Transverse colon (tissue), 4 donors: ENCODE results near the gene CFAP97. TPM values are rescaled to one million over a fixed set of nuclear protein-coding genes. Genes with fewer than 3 reads are reported as not detected.
A peak's percentile ranks its signal among the peaks of the same experiment; 100 is the strongest.

Experiments used
- DNase-seq: peaks from one replicate; pipeline ENCODE4 v3.0.0-alpha.2; 2019
- H3K27ac ChIP-seq, 4 donors: fragments of 200-600 bp; sonication (generic); 2 replicates each; pipeline ENCODE4 v1.5.1; 2016 to 2018; ENCODE audit warnings: inconsistent platforms in 4 of 4
- H3K27me3 ChIP-seq: fragments of 200-600 bp; sonication (generic); 2 replicates; pipeline ENCODE4 v1.5.1; 2017; ENCODE audit warnings: inconsistent platforms
- H3K36me3 ChIP-seq, 4 donors: fragments of 200-600 bp; sonication (generic); 2 replicates each; pipeline ENCODE4 v1.5.1; 2017 to 2019; ENCODE audit warnings: inconsistent platforms in 4 of 4
- H3K4me1 ChIP-seq, 4 donors: fragments of 200-600 bp; sonication (generic); 2 replicates each; pipeline ENCODE4 v1.5.1; 2017 to 2020; ENCODE audit warnings: inconsistent platforms in 4 of 4
- H3K4me3 ChIP-seq, 4 donors: fragments of 200-600 bp; sonication (generic); 1 replicate in 1 of 4; 2 replicates in 3 of 4; pipeline versions ENCODE4 v1.5.1 to v1.6.1; 2017 to 2019; ENCODE audit warnings: inconsistent platforms in 4 of 4
- H3K9me3 ChIP-seq, 2 donors: fragments of 200-600 bp; sonication (generic); 2 replicates each; pipeline ENCODE4 v1.5.1; 2017 to 2019; ENCODE audit warnings: inconsistent platforms in 2 of 2
- EP300 ChIP-seq: sonication (generic); formaldehyde crosslinking; IDR thresholded peaks from one replicate; pipeline ENCODE4 v1.6.1; 2017; ENCODE audit warnings: antibody characterized with exemption, low read depth
- POLR2A ChIP-seq: fragments of 450-650 bp; IDR thresholded peaks from one replicate; pipeline ENCODE4 v1.6.1; 2016; ENCODE audit warnings: antibody characterized with exemption, mild to moderate bottlenecking, moderate library complexity
- POLR2AphosphoS5 ChIP-seq, 3 donors: sonication (generic); formaldehyde crosslinking; IDR thresholded peaks; one replicate each; pipeline ENCODE4 v1.6.1; 2016; ENCODE audit warnings: antibody characterized with exemption in 3 of 3
- WGBS, 2 donors: methylation state at CpG; one replicate each; pipeline ENCODE4 v1.1.5; 2018; ENCODE audit warnings: low coverage in 1 of 2; 5-methylcytosine and 5-hydroxymethylcytosine counted together
- in situ Hi-C, 4 donors: fragments of 200-750 bp; cut with MboI; loops; one replicate each; pipeline versions ENCODE4 v1.15.0 to v1.15.1; 2017; ENCODE audit warnings: low sequenced_read_pairs in 3 of 4, low pct_ligation_motif_present in 1 of 4, low pct_unique_long_range_greater_than_20kb in 1 of 4
- intact Hi-C: fragments of 100-400 bp; cut with DNase I; formaldehyde crosslinking; loops from one replicate; pipeline ENCODE4 v1.15.1; 2023; ENCODE audit warnings: low total_unique reads
- total RNA-seq, 4 donors: library from RNA; depleted of rRNA; stranded (reverse); fragments of >200 nt; gene quantifications; one replicate each; pipeline ENCODE4 v1.1.0, GENCODE V29; 2016
- TF ChIP-seq, protein P1 (sequence below), 5 experiments: fragments of 200-600 bp in 3 of 5; fragments of 450-650 bp in 2 of 5; sonication (generic) in 3 of 5; IDR thresholded peaks; 1 replicate in 2 of 5; 2 replicates in 3 of 5; pipeline ENCODE4 v1.5.1; 2016 to 2017; ENCODE audit warnings: antibody characterized with exemption in 5 of 5, inconsistent platforms in 3 of 5, mild to moderate bottlenecking in 2 of 5, moderate library complexity in 1 of 5

CFAP97 gene
- total RNA-seq, 4 donors from 2014 or later = 4.6 to 17.1 (median 9.3) TPM

DNA sequence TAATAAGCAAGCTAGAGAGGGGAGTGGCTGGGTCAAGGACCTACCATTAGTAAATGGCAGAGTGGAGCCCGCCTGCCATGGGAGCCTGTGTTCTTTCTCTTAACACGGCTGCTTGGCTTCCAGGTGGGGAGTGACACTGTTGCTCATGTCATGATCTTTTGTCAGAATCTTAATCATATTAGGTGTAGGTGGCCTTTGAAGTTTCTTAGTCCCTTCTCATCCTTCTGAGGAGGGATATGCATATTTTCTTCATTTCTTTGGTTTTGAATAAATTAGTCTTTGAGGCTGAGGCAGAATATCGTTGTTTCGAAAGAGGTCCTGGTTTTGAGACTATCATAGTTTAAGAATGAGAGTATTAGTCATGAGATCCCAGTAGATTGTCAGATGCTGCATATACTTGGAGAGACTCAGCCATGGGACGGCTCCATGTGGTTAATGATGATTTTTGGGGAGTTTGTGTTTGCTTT lies 34.4 kb upstream of the CFAP97 start:
- Histone ChIP-seq H3K27me3 (no peaks in the 10 kb centered on the region), H3K4me3 (no peak overlapping the region), H3K27ac (no peak overlapping the region), H3K4me1 (peaks cover 6 to 22% (median 14%) of the 10 kb centered on the region in 4 donors), H3K36me3 (no peaks in the 10 kb centered on the region), H3K9me3 (peaks cover 0 to 3% of the 10 kb centered on the region in 2 donors)
- in situ Hi-C loops = no loop called here
- intact Hi-C loops = loop anchor here (10.0 kb wide), 1 partner anchor 973 kb away; no protein-coding TSS in a partner anchor
- no peak for DNase-seq
- TF ChIP-seq EP300 (no peak), POLR2A (no peak), POLR2AphosphoS5 (IDR thresholded peaks at IDR 0.05) (no peak)
- TF ChIP-seq, protein P1, sequence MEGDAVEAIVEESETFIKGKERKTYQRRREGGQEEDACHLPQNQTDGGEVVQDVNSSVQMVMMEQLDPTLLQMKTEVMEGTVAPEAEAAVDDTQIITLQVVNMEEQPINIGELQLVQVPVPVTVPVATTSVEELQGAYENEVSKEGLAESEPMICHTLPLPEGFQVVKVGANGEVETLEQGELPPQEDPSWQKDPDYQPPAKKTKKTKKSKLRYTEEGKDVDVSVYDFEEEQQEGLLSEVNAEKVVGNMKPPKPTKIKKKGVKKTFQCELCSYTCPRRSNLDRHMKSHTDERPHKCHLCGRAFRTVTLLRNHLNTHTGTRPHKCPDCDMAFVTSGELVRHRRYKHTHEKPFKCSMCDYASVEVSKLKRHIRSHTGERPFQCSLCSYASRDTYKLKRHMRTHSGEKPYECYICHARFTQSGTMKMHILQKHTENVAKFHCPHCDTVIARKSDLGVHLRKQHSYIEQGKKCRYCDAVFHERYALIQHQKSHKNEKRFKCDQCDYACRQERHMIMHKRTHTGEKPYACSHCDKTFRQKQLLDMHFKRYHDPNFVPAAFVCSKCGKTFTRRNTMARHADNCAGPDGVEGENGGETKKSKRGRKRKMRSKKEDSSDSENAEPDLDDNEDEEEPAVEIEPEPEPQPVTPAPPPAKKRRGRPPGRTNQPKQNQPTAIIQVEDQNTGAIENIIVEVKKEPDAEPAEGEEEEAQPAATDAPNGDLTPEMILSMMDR (IDR thresholded peaks at IDR 0.05) = no peak
- 82 to 85% methylated on average over 5 of the region's 5 CpGs for WGBS, 2 donors

DNA sequence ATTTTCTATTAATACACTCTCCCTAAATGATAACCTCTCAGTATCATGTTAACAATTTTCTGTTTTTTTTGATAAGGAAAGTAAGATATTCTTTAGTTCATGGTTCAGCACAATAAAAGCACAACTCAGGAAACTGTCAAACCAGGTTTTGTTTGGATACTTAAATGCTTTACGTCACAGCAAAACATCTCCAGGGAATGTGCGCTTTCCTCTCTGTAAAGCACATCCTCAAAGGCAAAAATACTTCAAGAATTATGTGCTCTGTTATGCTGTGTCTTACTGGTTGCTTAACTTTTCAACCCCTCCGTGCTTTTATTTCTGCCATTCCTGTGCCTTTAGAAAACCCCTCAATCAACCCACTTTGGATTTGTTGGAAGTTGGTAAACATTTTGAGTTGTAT lies 33.4 kb upstream of the CFAP97 start:
- Histone ChIP-seq H3K27me3 (no peaks in the 10 kb centered on the region), H3K9me3 (peaks cover 0 to 3% of the 10 kb centered on the region in 2 donors), H3K36me3 (no peaks in the 10 kb centered on the region), H3K4me1 (peaks cover 6 to 28% (median 20%) of the 10 kb centered on the region in 4 donors), H3K4me3 (no peak overlapping the region), H3K27ac (peak overlapping the region in 1 of 4 donors; percentile 1)
- WGBS, 2 donors = 67% methylated on average over 3 of the region's 3 CpGs
- DNase-seq = no peak
- TF ChIP-seq EP300 = no peak
- TF ChIP-seq POLR2A = no peak
- TF ChIP-seq POLR2AphosphoS5 (IDR thresholded peaks at IDR 0.05) = no peak
- TF ChIP-seq, protein P1 (IDR thresholded peaks at IDR 0.05) = no peak
- in situ Hi-C loops = no loop called here
- intact Hi-C loops = loop anchor here (10.0 kb wide), 1 partner anchor 972 kb away; no protein-coding TSS in a partner anchor

DNA sequence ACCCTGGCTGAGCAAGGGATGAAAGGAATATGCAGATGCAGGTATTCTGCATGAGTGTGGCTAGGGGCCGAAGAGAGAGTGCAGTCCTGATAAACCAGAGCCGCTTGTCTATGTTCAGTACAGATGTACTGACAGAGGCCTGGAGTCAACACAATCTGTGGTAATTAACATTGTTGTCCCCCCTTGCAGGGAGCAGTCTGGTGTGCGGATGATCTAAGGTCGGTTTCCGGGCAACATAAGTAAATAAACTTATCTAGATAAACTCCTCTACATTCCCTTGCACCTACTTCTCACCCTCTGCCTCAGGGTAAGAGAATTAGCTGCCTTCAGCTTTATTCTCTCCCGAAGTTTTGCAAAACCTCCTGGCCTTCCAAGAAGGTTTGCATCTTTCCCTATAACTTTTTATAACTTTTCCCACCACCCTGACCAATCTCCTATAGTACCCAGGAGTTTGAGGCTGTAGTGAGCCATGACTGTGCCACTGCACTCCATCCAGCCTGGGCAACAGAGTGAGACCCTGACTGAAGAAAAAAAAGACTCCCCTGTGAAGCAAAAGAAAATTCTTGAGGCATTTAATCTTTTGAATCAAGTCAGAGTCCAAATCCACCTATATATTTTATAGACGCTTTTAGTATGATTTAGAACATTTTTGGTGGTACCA lies 32.2 kb upstream of the CFAP97 start:
- H3K36me3 ChIP-seq = no peaks in the 10 kb centered on the region
- TF ChIP-seq, protein P1 (IDR thresholded peaks at IDR 0.05) = no peak
- TF ChIP-seq POLR2A (no peak), POLR2AphosphoS5 (IDR thresholded peaks at IDR 0.05) (peak in 1 of 3 donors; percentile 11), EP300 (no peak)
- H3K27ac ChIP-seq = peak overlapping the region in 2 of 4 donors; percentile 5 to 17
- in situ Hi-C loops = no loop called here
- WGBS, 2 donors = 33 to 47% methylated on average over 5 to 7 of the region's 7 CpGs
- peaks cover 6 to 33% (median 25%) of the 10 kb centered on the region in 4 donors for H3K4me1 ChIP-seq
- peaks cover 0 to 3% of the 10 kb centered on the region in 2 donors for H3K9me3 ChIP-seq
- no peak overlapping the region for H3K4me3 ChIP-seq
- DNase-seq = peak; percentile 27
- intact Hi-C loops = loop anchor here (10.0 kb wide), 1 partner anchor 971 kb away; no protein-coding TSS in a partner anchor
- no peaks in the 10 kb centered on the region for H3K27me3 ChIP-seq

DNA sequence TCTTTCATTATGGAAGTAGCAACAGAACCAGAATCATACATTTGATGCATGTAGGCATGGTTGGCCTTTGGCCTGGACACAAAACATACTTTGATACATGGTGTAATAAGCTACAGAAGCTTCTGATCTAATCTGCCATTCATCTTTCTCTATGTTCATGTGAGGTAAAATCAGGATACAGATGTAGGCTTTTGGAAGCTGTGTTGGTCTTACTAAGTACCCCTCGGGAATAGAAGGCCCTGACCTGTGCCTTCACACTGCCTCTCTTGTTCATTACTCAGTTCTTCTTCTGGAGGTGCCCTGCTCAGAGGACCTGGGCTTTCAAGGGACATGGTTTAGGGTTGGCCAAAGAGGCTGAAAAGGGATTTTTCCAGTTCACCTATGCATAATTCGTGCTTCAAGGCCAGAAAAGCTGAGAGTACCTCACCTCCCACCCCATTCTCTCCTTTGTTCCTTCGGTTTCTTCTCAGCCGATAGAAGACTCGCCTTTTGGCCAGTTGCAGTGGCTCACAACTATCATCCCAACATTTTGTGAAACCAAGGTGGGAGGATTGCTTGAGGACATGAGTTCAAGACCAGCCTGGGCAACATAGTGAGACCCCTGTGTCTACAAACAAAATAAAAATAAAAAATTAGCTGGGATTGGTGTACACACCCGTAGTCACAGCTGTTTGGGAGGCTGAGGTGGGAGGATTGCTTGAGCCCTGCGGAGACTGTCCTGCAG lies 31.5 kb upstream of the CFAP97 start:
- in situ Hi-C loops = no loop called here
- Histone ChIP-seq H3K36me3 (no peaks in the 10 kb centered on the region), H3K27me3 (no peaks in the 10 kb centered on the region), H3K27ac (peak overlapping the region in 2 of 4 donors; percentile 5 to 17), H3K4me1 (peaks cover 6 to 33% (median 25%) of the 10 kb centered on the region in 4 donors), H3K9me3 (peaks cover 0 to 3% of the 10 kb centered on the region in 2 donors), H3K4me3 (no peak overlapping the region)
- WGBS, 2 donors = 75 to 79% methylated on average over 6 to 7 of the region's 7 CpGs
- intact Hi-C loops = loop anchor here (10.0 kb wide), 1 partner anchor 970 kb away; no protein-coding TSS in a partner anchor
- no peak for DNase-seq
- no peak for TF ChIP-seq POLR2AphosphoS5 (IDR thresholded peaks at IDR 0.05)
- TF ChIP-seq EP300 = no peak
- TF ChIP-seq POLR2A = no peak
- TF ChIP-seq, protein P1 (IDR thresholded peaks at IDR 0.05) = no peak
